Aortic smooth muscle cell (primary cell): Measurements from ENCODE around the gene COMT. TPM values are rescaled to one million over a fixed set of nuclear protein-coding genes. Genes with fewer than 3 reads are reported as not detected.

ENCODE experiments used
- total RNA-seq: library from RNA; depleted of rRNA; stranded (reverse); fragments of >200 nt; gene quantifications from 2 replicates; pipeline ENCODE4 v1.2.3, GENCODE V29; 2014

Gene COMT
- total RNA-seq, result 184 and 209 TPM in 2 replicates

DNA sequence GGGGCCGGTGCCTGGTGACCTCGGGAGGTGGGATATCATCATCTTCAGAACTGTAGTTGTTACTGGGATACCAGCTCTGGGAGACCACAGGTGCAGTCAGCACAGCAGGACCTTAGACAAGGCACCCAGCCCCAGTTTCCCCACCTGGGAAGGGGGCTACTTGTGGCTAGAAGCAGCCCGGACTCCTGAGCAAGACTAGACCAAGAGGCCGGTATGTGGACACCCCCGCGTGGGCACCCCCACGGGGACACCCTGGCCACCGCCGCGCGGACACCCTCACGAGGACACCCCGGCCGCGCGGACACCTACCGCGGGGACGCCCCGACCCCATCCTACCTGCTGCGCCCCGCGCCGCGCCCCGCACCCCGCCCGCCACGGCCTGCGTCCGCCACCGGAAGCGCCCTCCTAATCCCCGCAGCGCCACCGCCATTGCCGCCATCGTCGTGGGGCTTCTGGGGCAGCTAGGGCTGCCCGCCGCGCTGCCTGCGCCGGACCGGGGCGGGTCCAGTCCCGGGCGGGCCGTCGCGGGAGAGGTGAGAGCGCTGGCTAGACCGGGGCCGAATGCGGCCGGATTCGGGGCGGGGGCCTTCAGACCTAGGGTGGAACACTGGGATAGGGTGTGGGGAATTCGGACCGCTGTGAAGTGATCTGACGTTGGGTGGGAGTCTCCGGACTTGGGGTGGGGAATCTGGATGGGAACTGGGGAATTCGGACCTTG, at the start of gene COMT, which contains the start of gene TXNRD2:
Gene COMT, plus strand, starts transcription at position 408 of the 718 bp plus-strand sequence. CDS start 20,755 bp downstream, outside the sequence.
Gene TXNRD2, minus strand, starts transcription at position 454 of the 718 bp plus-strand sequence. Its CDS starts 15 bp downstream, at position 439.

GRCh38 chr22:20016734-20017621, 75.4 kb downstream of the COMT start, which contains the start of gene ARVCF:
Gene ARVCF (minus strand): TSS chr22:20016823. CDS start chr22:19990794, 26,029 bp downstream.

Other genes with a start within 250 kb of the COMT start
- gene SEPTIN5, start 227.3 kb upstream of the COMT start, total RNA-seq, result 25.6 and 30.7 TPM in 2 replicates
- gene GP1BB, start 218.2 kb upstream of the COMT start, total RNA-seq, result 1.6 and 2.1 TPM in 2 replicates
- gene TBX1, start 181.0 kb upstream of the COMT start, total RNA-seq, result 0.12 and 0.13 TPM in 2 replicates
- gene GNB1L, start 86.9 kb upstream of the COMT start, total RNA-seq, result 6.1 and 8.5 TPM in 2 replicates
- gene RTL10, start 86.9 kb upstream of the COMT start, total RNA-seq, result 10.6 and 11.9 TPM in 2 replicates
- gene TXNRD2, start within 50 bp of the COMT start, total RNA-seq, result 26.7 and 29.3 TPM in 2 replicates
- 26.8 and 39.7 TPM in 2 replicates for gene ARVCF, start 75.1 kb downstream of the COMT start, total RNA-seq
- 73.6 and 78.0 TPM in 2 replicates for gene TANGO2, start 79.3 kb downstream of the COMT start, total RNA-seq
- gene DGCR8, start 138.5 kb downstream of the COMT start, total RNA-seq, result 33.2 and 42.9 TPM in 2 replicates
- 139 and 177 TPM in 2 replicates for gene RANBP1, start 174.3 kb downstream of the COMT start, total RNA-seq
- 45.0 and 54.4 TPM in 2 replicates for gene TRMT2A, start 175.5 kb downstream of the COMT start, total RNA-seq
- gene ZDHHC8, start 190.0 kb downstream of the COMT start, total RNA-seq, result 6.6 and 10.9 TPM in 2 replicates
- gene CCDC188, start 209.3 kb downstream of the COMT start, total RNA-seq, result 1.7 and 3.5 TPM in 2 replicates